Stimulated activated CD4-positive, alpha-beta T cell treated with anti-CD3 and anti-CD28 coated beads, Interleukin-4, amount 100 ng/mL, for 48 hours (primary cell): ENCODE data around the gene DDC.

ENCODE experiments used
- DNase-seq, 2 donors: peaks; one replicate each; pipeline ENCODE4 v3.0.0-alpha.2; 2020; ENCODE audit warnings: low read depth in 2 of 2

DDC gene

DNA sequence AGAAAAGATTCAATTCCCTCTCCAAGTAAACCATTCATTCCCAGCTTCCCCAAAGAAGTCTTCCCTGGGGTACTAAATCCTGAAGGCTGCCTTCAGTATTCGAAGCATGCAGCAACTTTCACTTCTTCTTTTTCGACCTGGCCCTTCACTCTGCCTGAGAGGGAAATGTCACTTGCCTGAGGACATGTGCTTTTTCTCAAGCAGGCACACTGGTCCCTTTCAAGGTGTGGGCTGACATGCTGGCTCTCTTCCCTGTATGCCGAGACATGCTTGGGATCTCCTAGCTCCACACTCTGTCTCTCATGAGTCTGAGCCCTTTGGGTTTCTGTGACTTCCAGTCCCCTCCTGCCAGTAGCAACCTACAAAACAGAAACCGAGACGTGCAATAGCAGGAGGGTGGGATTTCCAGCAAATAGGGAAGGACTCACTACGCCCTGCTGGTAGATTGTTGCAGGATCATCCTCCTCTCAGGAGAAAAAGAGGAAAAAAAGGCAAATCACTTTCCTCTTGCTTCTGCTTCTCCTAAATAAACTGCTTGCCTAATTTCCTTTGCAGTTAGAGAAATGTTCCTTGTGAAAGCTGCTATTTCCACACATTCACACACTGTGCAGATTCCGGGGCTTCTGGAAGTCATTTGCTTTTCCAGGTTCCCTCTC, 148.6 kb downstream of the DDC start:
- no peak for DNase-seq

DNA sequence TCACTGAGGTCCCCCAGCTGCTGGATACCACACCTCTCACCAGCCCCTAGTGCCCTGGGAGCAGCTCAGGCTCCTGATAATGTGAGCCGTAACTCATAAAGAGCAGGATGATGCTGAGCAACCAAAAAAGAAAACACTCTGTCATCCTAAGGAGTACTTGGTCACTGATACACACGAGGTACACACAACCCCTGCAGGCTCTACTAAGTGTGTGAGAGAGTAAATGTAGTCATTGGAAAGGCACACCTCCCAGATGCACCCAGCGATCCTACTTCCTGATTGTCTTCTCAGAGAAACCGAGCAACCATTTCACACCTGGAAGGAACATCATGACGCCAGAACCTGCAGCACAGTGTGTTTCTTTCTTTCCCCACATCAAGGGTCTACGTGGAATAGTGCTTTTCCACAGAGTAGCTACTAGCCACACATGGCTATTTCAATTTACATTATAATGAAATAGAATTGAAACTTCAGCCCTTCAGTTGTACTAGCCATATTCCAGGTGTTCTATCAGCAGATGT, 149.3 kb downstream of the DDC start:
- no peak for DNase-seq

DNA sequence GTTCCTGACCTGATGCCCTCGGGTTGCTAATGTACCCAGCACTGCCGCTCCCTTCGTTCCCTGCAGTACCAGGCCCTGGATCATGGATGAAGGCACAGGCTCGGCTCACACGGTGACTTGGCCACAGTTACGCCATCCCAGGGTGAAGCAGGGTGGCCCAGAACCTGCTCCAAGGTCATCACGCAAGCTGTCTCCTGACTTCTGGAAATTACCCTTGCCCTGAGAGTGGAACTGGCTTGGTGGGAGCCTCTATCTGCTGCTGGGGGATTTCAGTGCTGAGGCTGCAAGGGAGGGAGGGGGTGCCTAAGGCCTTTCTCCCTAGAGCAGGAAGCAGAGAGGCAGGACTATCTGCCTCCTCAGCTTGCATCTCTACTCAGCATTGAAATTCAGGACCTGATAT, 151.6 kb downstream of the DDC start:
- no peak for DNase-seq

DNA sequence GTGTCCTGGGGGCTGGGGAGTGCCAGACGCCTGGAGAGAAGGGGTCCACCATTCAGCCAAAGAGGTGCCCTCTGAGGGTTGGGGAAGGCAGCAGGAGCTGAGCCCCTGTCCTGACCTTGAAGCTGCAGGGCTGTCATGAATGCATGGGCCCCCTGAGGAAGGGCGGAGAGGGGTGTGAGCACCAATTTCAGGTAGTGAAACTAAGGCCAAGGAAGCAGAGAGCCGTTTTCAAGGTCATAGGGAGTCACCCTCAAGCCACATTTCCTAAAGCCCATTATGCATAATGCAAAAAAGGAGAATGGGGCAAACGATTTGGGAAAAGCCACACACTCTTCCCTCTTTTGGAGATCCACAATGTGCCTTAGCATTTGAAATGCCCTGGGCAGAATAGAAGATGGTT, 152.2 kb downstream of the DDC start:
- no peak for DNase-seq

DNA sequence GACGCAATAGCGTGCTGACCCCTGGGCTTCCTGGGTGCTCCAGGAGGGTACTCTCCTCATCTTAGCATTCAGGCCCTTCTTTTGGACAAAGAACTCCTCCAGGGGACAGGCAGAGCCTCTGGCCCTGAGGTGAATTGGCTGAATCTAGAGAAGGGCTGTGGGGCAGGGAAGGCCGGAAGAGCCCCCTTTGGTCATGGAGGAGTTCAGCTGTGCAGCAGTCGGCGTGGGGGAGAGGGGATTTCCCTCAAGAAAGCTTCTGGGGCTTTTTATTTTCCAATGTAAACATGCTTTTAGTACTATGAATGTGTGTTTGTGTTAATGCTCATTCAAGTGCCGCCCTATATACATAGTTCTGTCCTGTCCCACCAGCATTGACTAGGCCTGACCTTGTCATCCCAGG, 153.9 kb downstream of the DDC start:
- DNase-seq: no peak

DNA sequence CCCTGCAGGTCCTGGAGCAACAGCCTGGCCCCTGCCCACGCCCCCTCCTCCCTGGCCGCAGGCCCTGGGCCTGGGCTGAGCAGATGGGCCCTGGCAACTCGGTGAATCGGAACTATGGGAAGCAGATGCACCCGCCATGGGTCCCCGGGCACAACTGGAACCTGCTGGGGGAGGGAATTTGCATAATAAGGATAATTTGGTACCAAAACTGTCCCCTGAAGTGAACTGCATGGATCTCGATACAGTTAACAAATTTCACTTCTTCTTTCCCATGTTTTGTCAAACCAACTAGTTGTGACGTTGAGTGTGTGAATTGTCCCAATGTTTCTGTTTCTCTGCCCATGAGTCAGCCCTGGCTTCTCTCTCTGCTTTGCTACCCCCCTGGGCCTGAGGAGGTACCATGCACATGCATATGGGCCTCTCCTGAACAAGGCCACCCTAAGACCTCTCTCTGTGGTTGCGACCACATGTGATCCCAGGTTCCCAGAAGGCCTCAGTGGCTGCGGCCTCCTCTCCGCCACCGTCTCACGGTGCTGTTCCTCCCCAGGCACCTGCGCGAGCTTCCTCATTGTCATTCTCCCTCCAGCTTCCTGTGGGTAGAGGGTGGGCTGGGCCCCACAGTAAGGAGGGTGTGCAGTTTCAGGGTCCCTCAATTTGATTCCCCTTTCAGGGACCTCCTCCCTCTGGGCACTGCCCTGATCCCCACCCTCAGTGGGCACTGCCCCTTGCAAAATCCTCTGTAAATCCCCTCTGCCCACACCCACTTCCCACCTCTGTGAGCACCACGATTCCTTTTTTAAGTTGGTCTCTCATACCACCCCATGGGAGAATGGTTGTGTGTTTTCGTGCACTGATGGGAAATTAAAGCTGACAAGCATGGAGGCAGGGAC, 155.1 kb downstream of the DDC start:
- no peak for DNase-seq
